HG03460 (cell line): ENCODE results near the gene LIN28A.
A peak's percentile ranks its signal among the peaks of the same experiment; 100 is the strongest.
"Not testable (repeated sequence)": the region's sequence is repeated elsewhere in the genome, so short reads cannot be mapped to it uniquely, and the experiment has no call there.

Experiments used
- ATAC-seq: cut with Tn5 transposase; IDR thresholded peaks from one replicate; pipeline ENCODE4 v1.9.1; 2021; ENCODE audit not compliant: unreplicated experiment

LIN28A gene

GRCh38 chr1:26410706-26411623 lies at the start of gene LIN28A:
LIN28A (plus strand) TSS chr1:26410817; CDS start chr1:26410892, 75 bp downstream.
- no peak for ATAC-seq

- no peak for ATAC-seq
Observed at GRCh38 chr1:26361605-26362122, 49.0 kb upstream of the LIN28A start.

GRCh38 chr1:26362331-26362730 lies 48.3 kb upstream of the LIN28A start:
- no peak for ATAC-seq

- ATAC-seq: no peak
Observed at GRCh38 chr1:26363549-26364448, 46.8 kb upstream of the LIN28A start.

GRCh38 chr1:26364956-26365355 lies 45.7 kb upstream of the LIN28A start:
- ATAC-seq: no peak

- ATAC-seq: no peak
Observed at GRCh38 chr1:26367441-26367840, 43.2 kb upstream of the LIN28A start.

- no peak for ATAC-seq
Observed at GRCh38 chr1:26368006-26368405, 42.6 kb upstream of the LIN28A start.

GRCh38 chr1:26368486-26368885 lies 42.1 kb upstream of the LIN28A start:
- ATAC-seq: no peak

GRCh38 chr1:26370591-26371382 lies 39.8 kb upstream of the LIN28A start:
- no peak for ATAC-seq

- ATAC-seq: no peak
Observed at GRCh38 chr1:26372039-26372438, 38.6 kb upstream of the LIN28A start.

GRCh38 chr1:26372611-26373010 lies 38.0 kb upstream of the LIN28A start, which contains the start of gene ZNF683:
ZNF683 (minus strand) TSS chr1:26372750; CDS start chr1:26368571, 4,179 bp downstream.
- ATAC-seq: not testable (repeated sequence)

- ATAC-seq: no peak
Observed at GRCh38 chr1:26373281-26373680, 37.3 kb upstream of the LIN28A start.

GRCh38 chr1:26373789-26374188 lies 36.8 kb upstream of the LIN28A start:
- ATAC-seq: no peak

GRCh38 chr1:26374361-26374760 lies 36.3 kb upstream of the LIN28A start:
- not testable (repeated sequence) for ATAC-seq

- no peak for ATAC-seq
Observed at GRCh38 chr1:26375081-26375480, 35.5 kb upstream of the LIN28A start.

GRCh38 chr1:26376050-26376449 lies 34.6 kb upstream of the LIN28A start:
- no peak for ATAC-seq

- peak; percentile 74 for ATAC-seq
Observed at GRCh38 chr1:26378088-26378878, 32.3 kb upstream of the LIN28A start.

- no peak for ATAC-seq
Observed at GRCh38 chr1:26378879-26379251, 31.8 kb upstream of the LIN28A start.

GRCh38 chr1:26384076-26384475 lies 26.5 kb upstream of the LIN28A start:
- ATAC-seq: no peak

- ATAC-seq: not testable (repeated sequence)
Observed at GRCh38 chr1:26385063-26385462, 25.6 kb upstream of the LIN28A start.
